WTC11 (cell line): ENCODE measurements around the gene DPYSL3. TPM values are rescaled to one million over a fixed set of nuclear protein-coding genes. Genes with fewer than 3 reads are reported as not detected.

ENCODE experiments used
- ATAC-seq: fragments of 200-7000 bp; cut with Tn5 transposase; 2 replicates; pipeline ENCODE4 v1.10.0; 2021; ENCODE audit warnings: mild to moderate bottlenecking, moderate library complexity
- CTCF ChIA-PET: fragments of 300-600 bp; sonication (Branson Sonifier 250); formaldehyde crosslinking; loops from one replicate; lab custom pipeline; 2021; ENCODE audit warnings: antibody characterized with exemption; lab: Charles Lee
- POLR2A ChIA-PET: fragments of 350-600 bp; sonication (Branson Sonifier 250); formaldehyde crosslinking; loops from one replicate; lab custom pipeline; 2021; ENCODE audit warnings: antibody characterized with exemption; lab: Charles Lee
- DNase-seq: peaks from one replicate; pipeline ENCODE4 v3.0.0; 2021; ENCODE audit warnings: low spot score
- H3K27ac Mint-ChIP-seq: 2 replicates; pipeline ENCODE4 v1.8.0; 2021; ENCODE audit warnings: mixed read lengths
- H3K27me3 Mint-ChIP-seq: 2 replicates; pipeline ENCODE4 v1.8.0; 2021; ENCODE audit warnings: low read depth, mild to moderate bottlenecking, moderate library complexity, mixed read lengths
- H3K36me3 Mint-ChIP-seq: 2 replicates; pipeline ENCODE4 v1.8.0; 2021; ENCODE audit warnings: mixed read lengths
- H3K4me1 Mint-ChIP-seq: 2 replicates; pipeline ENCODE4 v1.8.0; 2022; ENCODE audit warnings: mixed read lengths
- H3K4me3 Mint-ChIP-seq: 2 replicates; pipeline ENCODE4 v1.8.0; 2021; ENCODE audit warnings: mild to moderate bottlenecking, moderate library complexity, mixed read lengths
- H3K9me3 Mint-ChIP-seq: 2 replicates; pipeline ENCODE4 v1.8.0; 2021; ENCODE audit warnings: mixed read lengths
- CDX4 ChIP-seq: fragments of 250-450 bp; sonication (Bioruptor Pico); IDR thresholded peaks from 2 replicates; pipeline ENCODE4 v1.9.0; 2021; ENCODE audit warnings: moderate library complexity, mild to moderate bottlenecking, inconsistent platforms, borderline replicate concordance
- EMX1 ChIP-seq: fragments of 250-450 bp; sonication (Bioruptor Pico); IDR thresholded peaks from 2 replicates; pipeline ENCODE4 v1.8.0; 2021; ENCODE audit warnings: mild to moderate bottlenecking
- FOXJ3 ChIP-seq: sonication (generic); formaldehyde crosslinking; IDR thresholded peaks from 2 replicates; pipeline ENCODE4 v1.9.0; 2021; ENCODE audit warnings: missing genetic modification reagents, mild to moderate bottlenecking, borderline replicate concordance
- FOXP1 ChIP-seq: sonication (generic); formaldehyde crosslinking; IDR thresholded peaks from 2 replicates; pipeline ENCODE4 v1.8.0; 2022; ENCODE audit warnings: missing genetic modification reagents, mild to moderate bottlenecking, moderate library complexity, borderline replicate concordance
- IRF2 ChIP-seq: sonication (generic); formaldehyde crosslinking; IDR thresholded peaks from 2 replicates; pipeline ENCODE4 v1.8.0; 2022; ENCODE audit warnings: low read depth, missing genetic modification reagents, borderline replicate concordance
- JUN ChIP-seq: sonication (generic); formaldehyde crosslinking; IDR thresholded peaks from 2 replicates; pipeline ENCODE4 v1.8.0; 2023; ENCODE audit warnings: mild to moderate bottlenecking, missing genetic modification reagents
- MYBL2 ChIP-seq: sonication (generic); formaldehyde crosslinking; IDR thresholded peaks from 2 replicates; pipeline ENCODE4 v1.8.1; 2023; ENCODE audit warnings: mild to moderate bottlenecking, moderate library complexity, missing genetic modification reagents
- RELA ChIP-seq: sonication (generic); formaldehyde crosslinking; IDR thresholded peaks from 2 replicates; pipeline ENCODE4 v1.8.1; 2022; ENCODE audit warnings: missing genetic modification reagents, mild to moderate bottlenecking, borderline replicate concordance
- SMAD4 ChIP-seq: sonication (generic); formaldehyde crosslinking; IDR thresholded peaks from 2 replicates; pipeline ENCODE4 v1.8.0; 2022; ENCODE audit warnings: mild to moderate bottlenecking, missing genetic modification reagents
- ZNF423 ChIP-seq: fragments of 250-450 bp; sonication (Bioruptor Pico); IDR thresholded peaks from 2 replicates; pipeline ENCODE4 v2.1.2; 2022; ENCODE audit warnings: mild to moderate bottlenecking, moderate library complexity
- ZNF512 ChIP-seq: sonication (generic); formaldehyde crosslinking; IDR thresholded peaks from 2 replicates; pipeline ENCODE4 v1.8.1; 2022; ENCODE audit warnings: missing genetic modification reagents, borderline replicate concordance
- ZSCAN18 ChIP-seq: fragments of 250-450 bp; sonication (Bioruptor Pico); IDR thresholded peaks from 2 replicates; pipeline ENCODE4 v2.1.2; 2022; ENCODE audit warnings: mild to moderate bottlenecking, moderate library complexity
- total RNA-seq: library from RNA; stranded (reverse); gene quantifications from 3 replicates; pipeline ENCODE4 v1.2.3, GENCODE V29; 2021
- TF ChIP-seq, protein P1 (sequence below): sonication (generic); formaldehyde crosslinking; IDR thresholded peaks from 2 replicates; pipeline ENCODE4 v1.8.0; 2022; ENCODE audit warnings: mild to moderate bottlenecking, missing genetic modification reagents
- TF ChIP-seq, protein P2 (sequence below): fragments of 250-450 bp; sonication (Bioruptor Pico); conservative IDR thresholded peaks from 2 replicates; pipeline ENCODE4 v1.9.0; 2021; ENCODE audit warnings: mild to moderate bottlenecking
- TF ChIP-seq, protein P3 (sequence below): fragments of 250-450 bp; sonication (Bioruptor Pico); IDR thresholded peaks from 2 replicates; pipeline ENCODE4 v1.9.0; 2021; ENCODE audit warnings: mild to moderate bottlenecking
- TF ChIP-seq, protein P4 (sequence below): fragments of 200-600 bp; IDR thresholded peaks from 2 replicates; pipeline ENCODE4 v1.8.0; 2022; ENCODE audit warnings: antibody characterized with exemption
- TF ChIP-seq, protein P5 (sequence below): sonication (generic); formaldehyde crosslinking; IDR thresholded peaks from 2 replicates; pipeline ENCODE4 v1.8.0; 2022; ENCODE audit warnings: missing genetic modification reagents
- TF ChIP-seq, protein P6 (sequence below): sonication (generic); formaldehyde crosslinking; IDR thresholded peaks from 2 replicates; pipeline ENCODE4 v1.8.1; 2022; ENCODE audit warnings: low read depth, mild to moderate bottlenecking, moderate library complexity, missing genetic modification reagents, borderline replicate concordance

Gene DPYSL3
- total RNA-seq, 1 experiment from 2014 or later = 358 TPM

DNA sequence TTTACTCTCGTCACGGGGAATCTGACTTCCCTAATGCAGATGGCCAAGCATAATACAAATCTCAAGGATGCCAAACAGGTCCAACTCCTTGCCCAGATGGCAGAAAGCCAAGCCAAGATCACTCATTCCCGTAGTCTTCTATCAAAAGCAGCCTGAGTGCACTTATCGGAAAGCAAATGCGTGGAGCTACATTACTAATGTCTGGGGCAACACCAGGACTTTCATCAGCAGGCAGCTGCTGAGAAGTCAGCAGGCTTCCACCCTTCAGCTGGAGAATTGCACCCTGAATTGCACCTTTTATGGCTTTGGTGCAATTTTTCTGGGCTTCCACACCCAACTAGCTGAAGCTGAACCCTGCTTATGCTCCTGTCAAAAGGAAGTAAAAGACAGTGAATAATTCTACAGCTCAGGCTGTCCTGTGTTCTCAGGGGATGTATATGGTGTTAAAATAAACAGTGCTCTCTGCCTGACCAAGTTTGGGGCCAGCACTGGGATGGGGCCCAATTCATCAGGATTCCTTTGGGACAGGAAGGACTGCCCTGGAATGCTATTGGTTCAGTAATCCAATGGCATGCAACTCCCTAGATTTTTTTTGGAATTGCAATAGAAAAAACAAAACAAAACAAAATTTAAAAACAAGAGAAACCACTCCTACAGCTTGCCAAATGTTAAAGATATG is 92.6 kb downstream of the DPYSL3 start:
- TF ChIP-seq JUN (CRISPR knock-in tag) = no peak
- no peak for TF ChIP-seq CDX4 (CRISPR knock-in tag)
- TF ChIP-seq, protein P1, sequence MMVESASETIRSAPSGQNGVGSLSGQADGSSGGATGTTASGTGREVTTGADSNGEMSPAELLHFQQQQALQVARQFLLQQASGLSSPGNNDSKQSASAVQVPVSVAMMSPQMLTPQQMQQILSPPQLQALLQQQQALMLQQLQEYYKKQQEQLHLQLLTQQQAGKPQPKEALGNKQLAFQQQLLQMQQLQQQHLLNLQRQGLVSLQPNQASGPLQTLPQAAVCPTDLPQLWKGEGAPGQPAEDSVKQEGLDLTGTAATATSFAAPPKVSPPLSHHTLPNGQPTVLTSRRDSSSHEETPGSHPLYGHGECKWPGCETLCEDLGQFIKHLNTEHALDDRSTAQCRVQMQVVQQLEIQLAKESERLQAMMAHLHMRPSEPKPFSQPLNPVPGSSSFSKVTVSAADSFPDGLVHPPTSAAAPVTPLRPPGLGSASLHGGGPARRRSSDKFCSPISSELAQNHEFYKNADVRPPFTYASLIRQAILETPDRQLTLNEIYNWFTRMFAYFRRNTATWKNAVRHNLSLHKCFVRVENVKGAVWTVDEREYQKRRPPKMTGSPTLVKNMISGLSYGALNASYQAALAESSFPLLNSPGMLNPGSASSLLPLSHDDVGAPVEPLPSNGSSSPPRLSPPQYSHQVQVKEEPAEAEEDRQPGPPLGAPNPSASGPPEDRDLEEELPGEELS (CRISPR knock-in tag) = no peak
- TF ChIP-seq, protein P2, sequence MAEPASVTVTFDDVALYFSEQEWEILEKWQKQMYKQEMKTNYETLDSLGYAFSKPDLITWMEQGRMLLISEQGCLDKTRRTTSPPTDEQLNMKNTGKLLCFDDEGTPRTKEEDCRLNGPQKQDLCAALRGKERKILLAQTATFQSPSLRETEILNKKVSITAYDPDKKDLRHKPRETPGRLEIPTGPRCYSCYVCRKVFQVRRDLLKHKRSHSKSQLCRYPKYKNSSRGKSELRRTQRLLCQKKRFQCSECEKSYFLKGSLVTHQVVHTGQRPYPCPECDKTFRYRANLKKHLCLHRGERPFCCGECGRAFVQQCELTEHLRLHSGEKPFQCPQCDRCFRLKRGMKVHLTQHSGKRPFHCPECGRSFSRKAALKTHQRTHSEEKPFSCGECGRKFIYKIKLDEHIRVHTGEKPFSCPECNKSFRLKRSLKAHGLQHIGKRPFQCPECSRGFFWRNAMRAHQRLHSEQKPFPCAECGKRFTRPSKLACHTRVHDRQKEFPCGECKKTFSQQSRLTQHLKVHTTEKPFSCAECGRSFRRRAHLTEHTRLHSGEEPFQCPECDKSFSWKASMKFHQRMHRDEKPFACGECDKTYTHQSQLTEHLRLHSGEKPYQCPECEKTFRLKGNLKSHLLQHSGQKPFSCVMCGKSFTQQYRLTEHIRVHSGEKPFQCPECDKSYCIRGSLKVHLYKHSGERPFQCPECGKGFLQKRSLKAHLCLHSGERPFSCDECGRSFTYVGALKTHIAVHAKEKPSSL (CRISPR knock-in tag) = no peak
- TF ChIP-seq SMAD4 (CRISPR knock-in tag) = no peak
- TF ChIP-seq EMX1 (CRISPR knock-in tag) = no peak
- no peak for TF ChIP-seq MYBL2
- TF ChIP-seq ZNF512 (CRISPR knock-in tag) = no peak
- TF ChIP-seq, protein P3, sequence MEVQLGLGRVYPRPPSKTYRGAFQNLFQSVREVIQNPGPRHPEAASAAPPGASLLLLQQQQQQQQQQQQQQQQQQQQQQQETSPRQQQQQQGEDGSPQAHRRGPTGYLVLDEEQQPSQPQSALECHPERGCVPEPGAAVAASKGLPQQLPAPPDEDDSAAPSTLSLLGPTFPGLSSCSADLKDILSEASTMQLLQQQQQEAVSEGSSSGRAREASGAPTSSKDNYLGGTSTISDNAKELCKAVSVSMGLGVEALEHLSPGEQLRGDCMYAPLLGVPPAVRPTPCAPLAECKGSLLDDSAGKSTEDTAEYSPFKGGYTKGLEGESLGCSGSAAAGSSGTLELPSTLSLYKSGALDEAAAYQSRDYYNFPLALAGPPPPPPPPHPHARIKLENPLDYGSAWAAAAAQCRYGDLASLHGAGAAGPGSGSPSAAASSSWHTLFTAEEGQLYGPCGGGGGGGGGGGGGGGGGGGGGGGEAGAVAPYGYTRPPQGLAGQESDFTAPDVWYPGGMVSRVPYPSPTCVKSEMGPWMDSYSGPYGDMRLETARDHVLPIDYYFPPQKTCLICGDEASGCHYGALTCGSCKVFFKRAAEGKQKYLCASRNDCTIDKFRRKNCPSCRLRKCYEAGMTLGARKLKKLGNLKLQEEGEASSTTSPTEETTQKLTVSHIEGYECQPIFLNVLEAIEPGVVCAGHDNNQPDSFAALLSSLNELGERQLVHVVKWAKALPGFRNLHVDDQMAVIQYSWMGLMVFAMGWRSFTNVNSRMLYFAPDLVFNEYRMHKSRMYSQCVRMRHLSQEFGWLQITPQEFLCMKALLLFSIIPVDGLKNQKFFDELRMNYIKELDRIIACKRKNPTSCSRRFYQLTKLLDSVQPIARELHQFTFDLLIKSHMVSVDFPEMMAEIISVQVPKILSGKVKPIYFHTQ (CRISPR knock-in tag) = no peak
- TF ChIP-seq, protein P4, sequence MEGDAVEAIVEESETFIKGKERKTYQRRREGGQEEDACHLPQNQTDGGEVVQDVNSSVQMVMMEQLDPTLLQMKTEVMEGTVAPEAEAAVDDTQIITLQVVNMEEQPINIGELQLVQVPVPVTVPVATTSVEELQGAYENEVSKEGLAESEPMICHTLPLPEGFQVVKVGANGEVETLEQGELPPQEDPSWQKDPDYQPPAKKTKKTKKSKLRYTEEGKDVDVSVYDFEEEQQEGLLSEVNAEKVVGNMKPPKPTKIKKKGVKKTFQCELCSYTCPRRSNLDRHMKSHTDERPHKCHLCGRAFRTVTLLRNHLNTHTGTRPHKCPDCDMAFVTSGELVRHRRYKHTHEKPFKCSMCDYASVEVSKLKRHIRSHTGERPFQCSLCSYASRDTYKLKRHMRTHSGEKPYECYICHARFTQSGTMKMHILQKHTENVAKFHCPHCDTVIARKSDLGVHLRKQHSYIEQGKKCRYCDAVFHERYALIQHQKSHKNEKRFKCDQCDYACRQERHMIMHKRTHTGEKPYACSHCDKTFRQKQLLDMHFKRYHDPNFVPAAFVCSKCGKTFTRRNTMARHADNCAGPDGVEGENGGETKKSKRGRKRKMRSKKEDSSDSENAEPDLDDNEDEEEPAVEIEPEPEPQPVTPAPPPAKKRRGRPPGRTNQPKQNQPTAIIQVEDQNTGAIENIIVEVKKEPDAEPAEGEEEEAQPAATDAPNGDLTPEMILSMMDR = no peak
- no peak for TF ChIP-seq FOXP1 (CRISPR knock-in tag)
- TF ChIP-seq IRF2 (CRISPR knock-in tag) = no peak
- TF ChIP-seq RELA (CRISPR knock-in tag) = no peak
- TF ChIP-seq ZNF423 (CRISPR knock-in tag) = no peak
- no peak for TF ChIP-seq ZSCAN18 (CRISPR knock-in tag)
- TF ChIP-seq, protein P5, sequence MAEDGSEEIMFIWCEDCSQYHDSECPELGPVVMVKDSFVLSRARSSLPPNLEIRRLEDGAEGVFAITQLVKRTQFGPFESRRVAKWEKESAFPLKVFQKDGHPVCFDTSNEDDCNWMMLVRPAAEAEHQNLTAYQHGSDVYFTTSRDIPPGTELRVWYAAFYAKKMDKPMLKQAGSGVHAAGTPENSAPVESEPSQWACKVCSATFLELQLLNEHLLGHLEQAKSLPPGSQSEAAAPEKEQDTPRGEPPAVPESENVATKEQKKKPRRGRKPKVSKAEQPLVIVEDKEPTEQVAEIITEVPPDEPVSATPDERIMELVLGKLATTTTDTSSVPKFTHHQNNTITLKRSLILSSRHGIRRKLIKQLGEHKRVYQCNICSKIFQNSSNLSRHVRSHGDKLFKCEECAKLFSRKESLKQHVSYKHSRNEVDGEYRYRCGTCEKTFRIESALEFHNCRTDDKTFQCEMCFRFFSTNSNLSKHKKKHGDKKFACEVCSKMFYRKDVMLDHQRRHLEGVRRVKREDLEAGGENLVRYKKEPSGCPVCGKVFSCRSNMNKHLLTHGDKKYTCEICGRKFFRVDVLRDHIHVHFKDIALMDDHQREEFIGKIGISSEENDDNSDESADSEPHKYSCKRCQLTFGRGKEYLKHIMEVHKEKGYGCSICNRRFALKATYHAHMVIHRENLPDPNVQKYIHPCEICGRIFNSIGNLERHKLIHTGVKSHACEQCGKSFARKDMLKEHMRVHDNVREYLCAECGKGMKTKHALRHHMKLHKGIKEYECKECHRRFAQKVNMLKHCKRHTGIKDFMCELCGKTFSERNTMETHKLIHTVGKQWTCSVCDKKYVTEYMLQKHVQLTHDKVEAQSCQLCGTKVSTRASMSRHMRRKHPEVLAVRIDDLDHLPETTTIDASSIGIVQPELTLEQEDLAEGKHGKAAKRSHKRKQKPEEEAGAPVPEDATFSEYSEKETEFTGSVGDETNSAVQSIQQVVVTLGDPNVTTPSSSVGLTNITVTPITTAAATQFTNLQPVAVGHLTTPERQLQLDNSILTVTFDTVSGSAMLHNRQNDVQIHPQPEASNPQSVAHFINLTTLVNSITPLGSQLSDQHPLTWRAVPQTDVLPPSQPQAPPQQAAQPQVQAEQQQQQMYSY (CRISPR knock-in tag) = no peak
- no peak for TF ChIP-seq FOXJ3
- TF ChIP-seq, protein P6, sequence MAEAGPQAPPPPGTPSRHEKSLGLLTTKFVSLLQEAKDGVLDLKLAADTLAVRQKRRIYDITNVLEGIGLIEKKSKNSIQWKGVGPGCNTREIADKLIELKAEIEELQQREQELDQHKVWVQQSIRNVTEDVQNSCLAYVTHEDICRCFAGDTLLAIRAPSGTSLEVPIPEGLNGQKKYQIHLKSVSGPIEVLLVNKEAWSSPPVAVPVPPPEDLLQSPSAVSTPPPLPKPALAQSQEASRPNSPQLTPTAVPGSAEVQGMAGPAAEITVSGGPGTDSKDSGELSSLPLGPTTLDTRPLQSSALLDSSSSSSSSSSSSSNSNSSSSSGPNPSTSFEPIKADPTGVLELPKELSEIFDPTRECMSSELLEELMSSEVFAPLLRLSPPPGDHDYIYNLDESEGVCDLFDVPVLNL (CRISPR knock-in tag) = no peak
- no peak for ATAC-seq
- no peak for DNase-seq
- H3K4me3 Mint-ChIP-seq = no peak overlapping the region
- ChIA-PET CTCF (interaction anchor here (2.8 kb wide), 1 partner anchor 160 kb away, joined by 15 read pairs; no protein-coding TSS in a partner anchor), POLR2A (no interaction called here)
- H3K36me3 Mint-ChIP-seq = peaks cover 80% of the 10 kb centered on the region
- H3K9me3 Mint-ChIP-seq = no peaks in the 10 kb centered on the region
- peak overlapping the region; percentile 62 for H3K27ac Mint-ChIP-seq
- H3K4me1 Mint-ChIP-seq = peaks cover 17% of the 10 kb centered on the region
- H3K27me3 Mint-ChIP-seq = no peaks in the 10 kb centered on the region
